HG02588 (cell line): Measurements from ENCODE around the gene MNX1.

ENCODE experiments used
- ATAC-seq: cut with Tn5 transposase; IDR thresholded peaks from one replicate; pipeline ENCODE4 v1.9.1; 2021; ENCODE audit warnings: mild to moderate bottlenecking, moderate library complexity; ENCODE audit not compliant: unreplicated experiment

The MNX1 gene

GRCh38 chr7:157017149-157017548 is 6.7 kb upstream of the MNX1 start:
- no peak for ATAC-seq

GRCh38 chr7:157016352-157017041 is 6.0 kb upstream of the MNX1 start:
- ATAC-seq, result peak; percentile 80

- no peak for ATAC-seq
Observed at GRCh38 chr7:157016024-157016351, 5.5 kb upstream of the MNX1 start.

DNA sequence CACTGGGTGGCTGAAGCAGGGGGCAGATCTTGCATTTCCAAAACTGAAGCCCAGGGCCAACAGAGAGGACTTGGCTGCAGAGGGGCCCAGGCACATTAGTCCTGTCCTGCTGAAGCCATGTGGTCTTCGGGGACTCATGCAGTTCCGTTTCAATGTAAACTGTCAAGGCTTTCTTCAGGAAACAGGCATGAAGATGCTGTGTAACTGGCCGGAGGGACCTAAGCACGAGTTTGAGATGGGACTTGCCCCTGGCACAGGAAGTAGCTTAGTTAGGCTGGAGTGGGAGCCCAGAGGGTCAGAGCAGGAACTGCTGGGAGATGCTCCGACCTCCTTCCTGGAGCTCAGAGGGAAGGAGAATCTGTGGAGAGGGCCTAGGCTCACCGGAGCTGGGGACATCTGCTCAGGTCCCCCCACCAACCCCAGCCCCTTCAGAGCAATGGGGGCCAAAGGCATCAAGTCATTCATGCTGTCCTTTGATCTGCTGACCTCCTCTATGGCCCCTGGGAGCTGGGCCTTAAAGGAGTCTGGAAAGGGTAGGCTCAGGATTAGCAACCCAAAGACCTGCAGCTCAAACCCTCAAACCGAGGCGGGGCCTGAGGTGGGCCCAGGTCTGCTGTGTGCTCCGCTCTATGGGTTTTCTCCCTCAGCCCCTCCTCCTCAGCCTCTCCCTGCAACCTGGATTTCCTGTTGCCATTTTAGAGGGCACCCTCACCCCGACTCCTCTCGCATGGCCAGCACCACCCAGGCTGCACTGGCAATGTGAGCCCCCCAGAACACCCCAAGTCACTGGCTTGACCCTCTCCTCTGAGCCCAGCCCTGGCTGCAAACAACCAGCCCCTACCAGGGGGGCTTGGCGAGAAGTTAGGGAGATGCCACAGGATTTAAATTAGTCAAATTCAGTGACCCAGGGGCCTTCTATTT is 4.4 kb upstream of the MNX1 start:
- ATAC-seq, result no peak

DNA sequence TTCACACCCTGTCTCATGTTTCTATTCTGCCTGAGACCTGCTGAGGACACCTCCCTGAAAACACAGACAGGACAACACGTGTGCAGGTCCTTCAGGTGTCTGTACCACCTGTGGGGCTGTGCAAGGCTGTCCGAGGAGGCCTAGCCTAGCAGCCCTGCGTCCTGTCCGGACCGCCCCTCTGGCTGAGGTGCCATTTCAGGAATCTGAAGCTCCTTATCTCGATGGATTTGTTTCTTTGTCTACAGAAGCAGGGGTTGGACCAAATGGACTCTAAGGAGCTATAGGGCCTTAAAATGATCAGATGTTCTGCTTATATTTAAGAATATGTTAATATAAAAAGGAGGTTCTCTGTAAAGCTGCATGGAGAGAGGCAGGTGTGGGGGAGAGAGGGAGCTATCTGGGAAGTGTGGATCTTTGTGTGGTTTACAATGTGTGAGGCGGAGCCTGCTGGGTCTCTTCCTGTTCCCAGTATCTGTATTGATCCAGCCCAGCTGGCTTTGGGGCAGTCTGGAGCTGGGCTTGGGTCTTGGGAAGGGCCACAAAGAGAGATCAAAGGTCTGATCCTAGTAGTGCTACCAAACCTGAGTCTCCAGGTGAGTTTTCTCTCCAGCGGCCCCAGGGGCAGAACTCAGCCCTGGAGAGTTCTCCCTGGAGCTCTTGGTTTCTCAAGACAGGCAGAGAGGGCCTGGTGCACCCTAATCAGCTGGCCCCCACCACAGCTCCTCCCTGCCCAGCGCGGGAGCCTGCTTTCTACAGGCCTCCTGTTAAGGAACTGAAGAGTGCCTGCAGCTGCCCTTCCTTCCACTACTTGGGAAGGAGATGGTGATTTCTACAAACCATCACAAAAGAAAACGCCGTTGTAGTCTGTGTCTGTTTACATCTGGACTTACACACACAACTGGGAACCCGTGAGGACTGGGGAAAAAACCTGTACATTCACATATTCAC is 3.4 kb upstream of the MNX1 start:
- ATAC-seq, result no peak

DNA sequence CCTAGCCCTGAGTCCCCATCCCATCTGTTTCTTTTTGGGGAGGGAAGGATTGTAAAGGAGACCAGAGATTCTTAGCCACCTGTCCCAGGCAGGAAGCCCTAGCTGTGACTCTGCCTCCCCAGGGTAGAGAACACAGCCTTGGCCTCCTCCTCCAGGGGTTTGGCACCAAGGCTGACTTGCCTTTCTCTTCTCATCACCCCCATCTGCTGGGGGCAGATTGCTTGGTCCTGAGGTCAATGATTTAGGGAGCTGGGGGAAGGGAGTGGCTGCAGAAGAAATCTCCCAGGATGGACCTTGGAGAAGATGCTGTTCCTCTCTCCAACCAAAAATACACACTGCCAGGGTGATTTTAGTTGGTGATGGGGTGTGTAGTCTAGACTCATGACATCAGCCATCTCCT is 2.6 kb upstream of the MNX1 start:
- no peak for ATAC-seq

DNA sequence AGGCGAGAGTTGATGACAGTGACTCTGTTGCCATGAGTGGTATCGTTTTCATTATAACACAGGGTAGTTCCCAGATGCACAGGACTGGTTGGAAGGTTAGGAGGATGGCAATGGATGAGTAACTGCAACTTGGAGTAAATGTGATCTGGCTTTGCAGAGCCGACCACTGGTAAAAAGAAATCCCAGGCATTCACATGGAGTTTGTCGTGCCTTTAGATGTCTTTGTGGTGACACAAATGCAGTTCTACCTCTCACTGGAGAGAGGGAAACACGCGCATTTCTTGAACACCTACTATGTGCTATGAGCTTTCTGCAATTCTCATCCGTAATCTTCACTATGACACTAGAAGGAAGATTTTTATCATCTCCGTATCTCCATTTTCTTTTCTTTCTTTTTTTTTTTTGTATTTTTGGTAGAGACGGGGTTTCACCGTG is 1.7 kb upstream of the MNX1 start:
- ATAC-seq, result no peak

GRCh38 chr7:157011333-157012112 is 1.1 kb upstream of the MNX1 start:
- no peak for ATAC-seq

DNA sequence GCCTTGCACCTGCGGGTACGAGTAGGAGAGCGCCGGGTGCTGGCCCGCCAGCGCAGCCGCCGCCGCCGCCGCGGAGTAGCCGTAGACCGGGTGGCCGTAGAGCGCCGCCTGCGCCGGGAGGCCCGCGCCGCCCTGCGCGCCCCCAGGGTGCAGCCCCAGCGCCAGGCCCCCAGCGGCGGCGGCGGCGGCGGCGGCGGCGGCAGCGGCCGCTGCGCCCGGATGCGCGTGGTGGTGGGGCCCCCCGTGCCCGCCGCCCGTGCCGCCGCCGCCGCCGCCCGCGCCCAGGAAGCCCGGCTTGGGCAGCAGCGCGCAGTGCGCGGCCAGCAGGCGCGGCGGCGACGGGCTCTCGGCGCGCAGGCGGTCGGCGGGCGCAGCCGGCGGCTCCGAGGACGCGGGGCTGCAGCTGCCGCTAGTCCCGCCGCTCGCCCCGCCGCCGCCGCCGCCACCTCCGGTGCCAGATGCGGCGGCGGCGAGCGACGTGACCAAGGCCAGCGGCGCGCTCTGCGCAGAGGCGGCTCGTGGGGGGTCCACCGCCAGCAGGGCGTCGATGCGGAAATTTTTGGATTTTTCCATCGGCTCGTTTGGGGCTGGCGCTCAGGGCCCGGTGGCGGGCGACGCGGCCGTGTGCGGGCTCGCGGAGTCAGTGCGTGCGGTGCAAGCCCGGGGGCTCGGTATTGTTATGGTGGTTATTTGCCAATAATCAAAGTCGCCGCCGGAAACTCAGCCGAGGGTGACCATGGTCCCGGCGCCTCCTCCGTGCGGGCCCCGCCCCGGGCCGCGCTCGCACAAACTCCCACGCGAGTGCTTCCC is 480 bp downstream of the MNX1 start:
- peak; percentile 21 for ATAC-seq

DNA sequence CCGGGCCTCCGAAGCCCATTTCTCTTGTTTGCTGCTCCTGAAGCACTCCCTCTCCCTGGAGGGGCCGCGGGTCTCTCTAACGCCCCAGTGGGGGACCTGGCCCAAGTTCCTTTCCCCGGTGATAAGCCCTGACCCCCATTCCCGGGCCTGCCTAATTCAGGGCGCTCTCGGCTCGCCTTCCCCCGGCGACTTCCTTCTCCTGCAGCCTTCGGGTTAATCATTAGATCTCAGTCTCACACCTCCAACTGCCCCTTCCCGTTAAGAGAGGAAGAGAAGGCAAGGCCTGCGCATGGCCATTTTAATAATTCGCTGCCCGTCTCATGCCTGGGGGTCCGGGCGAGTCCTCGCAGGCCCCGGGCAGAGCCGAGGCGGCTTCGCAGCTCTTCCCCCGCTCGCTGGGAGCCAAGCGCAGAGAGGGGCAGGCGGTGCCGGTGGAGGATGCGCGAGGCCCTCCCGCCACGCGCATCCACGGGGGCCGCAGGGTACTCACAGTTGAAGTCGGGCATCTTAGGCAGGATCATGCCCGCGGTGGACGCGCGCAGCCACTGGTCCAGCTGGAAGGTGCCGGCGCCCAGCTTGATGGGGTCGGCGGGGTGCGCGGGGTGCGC is 1.2 kb downstream of the MNX1 start:
- peak; percentile 33 for ATAC-seq

DNA sequence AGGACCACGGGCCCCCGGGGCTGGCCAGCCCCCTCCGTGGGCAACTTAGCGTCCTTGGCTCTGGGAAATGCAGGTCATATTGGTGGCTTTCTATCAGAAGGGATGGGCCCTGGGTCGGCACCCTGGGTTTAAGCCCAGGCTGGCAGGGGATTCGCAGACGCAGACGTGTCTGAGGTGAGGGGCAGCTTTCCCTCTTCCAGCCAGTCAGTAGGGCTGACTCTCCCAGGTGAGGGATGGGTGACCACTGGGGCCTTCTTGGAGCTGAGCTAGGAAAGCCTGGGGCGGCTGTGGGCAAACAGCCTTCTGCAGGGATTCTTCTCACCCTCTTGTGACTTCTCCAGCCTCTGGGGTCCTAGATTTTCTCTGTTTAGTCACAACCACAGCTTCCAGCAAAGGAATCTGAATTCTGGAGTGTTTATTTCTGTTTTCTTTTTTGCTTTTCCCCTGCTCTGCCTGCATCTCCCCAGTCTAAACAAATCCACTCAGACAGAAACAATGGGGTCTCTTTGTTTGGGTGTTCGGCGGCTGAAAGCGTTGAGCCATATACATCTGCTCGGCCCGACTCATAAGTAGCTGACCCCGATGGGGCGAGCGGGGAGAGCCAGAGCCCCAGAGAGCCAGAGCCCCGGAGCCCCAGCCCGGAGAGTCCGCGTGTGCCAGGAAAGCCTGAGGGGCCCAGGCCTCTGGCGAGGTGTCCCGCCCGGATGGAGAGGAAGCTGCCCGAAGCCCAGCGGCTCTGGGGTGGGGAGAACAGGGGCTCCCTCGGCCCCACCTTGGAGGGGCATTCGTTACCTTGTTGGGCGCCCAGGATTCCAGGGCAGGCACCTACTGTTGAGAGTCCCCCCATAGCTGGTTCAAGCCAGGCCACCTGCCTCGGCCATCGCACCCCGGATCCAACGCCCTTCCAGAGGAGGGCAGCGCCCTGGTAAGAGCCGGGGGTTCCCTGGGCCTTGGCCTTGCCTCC is 2.0 kb downstream of the MNX1 start:
- peak; percentile 0 for ATAC-seq

GRCh38 chr7:157007470-157008066 is 2.9 kb downstream of the MNX1 start:
- ATAC-seq, result no peak

DNA sequence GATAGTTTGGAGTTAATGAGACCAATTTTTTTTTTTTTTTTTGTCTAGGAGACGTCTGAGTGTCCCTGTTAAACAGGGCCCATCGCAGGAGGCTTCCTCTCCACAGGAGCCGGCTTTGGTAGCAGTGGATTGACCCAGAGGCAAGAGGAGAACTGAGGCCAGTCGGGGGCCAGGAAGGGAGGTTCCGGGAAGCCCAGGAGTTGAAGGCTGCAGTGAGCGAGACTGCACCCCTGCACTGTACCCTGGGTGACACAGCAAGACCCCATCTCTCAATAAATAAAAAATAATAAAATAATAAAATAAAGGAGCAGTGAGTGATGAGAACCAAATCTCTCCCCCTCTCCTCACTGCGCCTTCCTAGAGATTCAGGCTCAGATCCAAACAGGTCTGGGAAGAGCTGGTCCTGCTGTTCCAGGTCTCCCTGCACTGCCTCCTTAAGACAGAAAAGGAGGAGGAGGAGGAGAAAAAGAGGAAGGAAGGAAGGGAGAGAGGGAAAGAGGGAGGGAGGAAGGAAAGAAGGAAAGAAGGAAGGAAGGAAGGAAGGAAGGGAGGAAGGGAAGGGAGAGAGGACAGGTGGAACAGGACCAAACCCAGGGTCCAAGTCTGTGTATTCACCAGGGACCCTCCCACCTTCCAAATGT is 3.5 kb downstream of the MNX1 start:
- no peak for ATAC-seq

GRCh38 chr7:157006205-157006747 is 4.2 kb downstream of the MNX1 start:
- ATAC-seq, result no peak

DNA sequence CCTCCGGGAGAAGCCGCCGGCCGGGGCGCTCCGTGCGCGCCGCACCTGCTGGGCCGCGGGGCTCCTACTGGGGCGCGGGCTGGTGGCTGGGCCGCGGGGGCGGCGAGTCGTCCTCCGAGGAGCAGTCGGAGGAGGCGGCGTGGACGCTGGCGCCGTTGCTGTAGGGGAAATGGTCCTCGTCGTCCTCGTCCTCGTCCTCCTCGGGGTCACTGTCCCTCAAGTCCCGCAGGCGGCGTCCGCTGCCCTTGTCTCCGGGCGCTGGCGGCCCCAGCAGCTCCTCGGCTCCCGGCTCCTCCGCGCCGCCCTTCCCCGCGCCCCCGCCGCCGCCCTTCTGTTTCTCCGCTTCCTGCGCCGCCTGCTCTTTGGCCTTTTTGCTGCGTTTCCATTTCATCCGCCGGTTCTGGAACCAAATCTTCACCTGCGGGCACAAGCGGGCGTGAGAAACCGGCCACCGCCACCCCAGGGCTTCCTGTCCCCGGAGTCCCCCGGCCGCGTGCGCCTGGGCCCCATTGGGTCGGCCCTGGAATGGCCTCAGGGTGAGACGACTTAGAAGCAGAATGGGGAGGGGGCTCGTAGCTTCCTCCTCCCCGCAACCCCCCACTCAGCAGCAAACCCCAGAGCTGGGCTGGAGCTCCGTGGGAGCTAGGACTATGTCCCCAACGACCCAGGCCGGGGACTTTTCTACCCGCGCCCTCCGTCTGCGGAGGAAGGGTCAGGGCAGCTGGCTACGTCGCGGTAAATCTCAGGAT is 4.8 kb downstream of the MNX1 start:
- no peak for ATAC-seq
